GM23338 (cell line): ENCODE data around the gene UGGT2.

Experiments used
- CREB1 ChIP-seq: fragments of 250-450 bp; sonication (Bioruptor Pico); IDR thresholded peaks from 2 replicates; pipeline ENCODE4 v1.5.0; 2020; ENCODE audit warnings: low read depth, mild to moderate bottlenecking, moderate library complexity
- EZH2 ChIP-seq: fragments of 200-600 bp; sonication (generic); IDR thresholded peaks from one replicate; pipeline ENCODE4 v1.8.0; 2017; ENCODE audit warnings: antibody characterized with exemption, mild to moderate bottlenecking, low read depth; ENCODE audit not compliant: unreplicated experiment
- EZH2phosphoT487 ChIP-seq: fragments of 200-600 bp; sonication (generic); IDR thresholded peaks from one replicate; pipeline ENCODE4 v1.8.1; 2018; ENCODE audit warnings: antibody characterized with exemption; ENCODE audit not compliant: unreplicated experiment
- JUNB ChIP-seq: IDR thresholded peaks from one replicate; pipeline ENCODE4 v1.6.1; 2016; ENCODE audit warnings: antibody characterized with exemption; ENCODE audit not compliant: unreplicated experiment
- POLR2AphosphoS5 ChIP-seq: IDR thresholded peaks from 2 replicates; pipeline ENCODE4 v1.6.1; 2016; ENCODE audit warnings: antibody characterized with exemption, low read depth
- ZNF114 ChIP-seq: fragments of 250-450 bp; sonication (Bioruptor Pico); IDR thresholded peaks from 2 replicates; pipeline ENCODE4 v1.5.0; 2020; ENCODE audit warnings: mild to moderate bottlenecking, moderate library complexity
- ZNF331 ChIP-seq: fragments of 250-450 bp; sonication (Bioruptor Pico); IDR thresholded peaks from 2 replicates; pipeline ENCODE4 v1.5.0; 2020; ENCODE audit warnings: low read depth, mild to moderate bottlenecking, moderate library complexity
- TF ChIP-seq, protein P1 (sequence below), 2 experiments: fragments of 200-600 bp in 1 of 2; sonication (generic) in 1 of 2; conservative IDR thresholded peaks; 2 replicates each; pipeline versions ENCODE4 v1.5.1 to v1.6.1; 2016 to 2017; ENCODE audit warnings: antibody characterized with exemption in 2 of 2, low read depth in 2 of 2, mild to moderate bottlenecking in 2 of 2, moderate library complexity in 1 of 2
- TF ChIP-seq, protein P2 (sequence below): IDR thresholded peaks from one replicate; pipeline ENCODE4 v1.6.1; 2018; ENCODE audit warnings: antibody characterized with exemption; ENCODE audit not compliant: unreplicated experiment

DNA sequence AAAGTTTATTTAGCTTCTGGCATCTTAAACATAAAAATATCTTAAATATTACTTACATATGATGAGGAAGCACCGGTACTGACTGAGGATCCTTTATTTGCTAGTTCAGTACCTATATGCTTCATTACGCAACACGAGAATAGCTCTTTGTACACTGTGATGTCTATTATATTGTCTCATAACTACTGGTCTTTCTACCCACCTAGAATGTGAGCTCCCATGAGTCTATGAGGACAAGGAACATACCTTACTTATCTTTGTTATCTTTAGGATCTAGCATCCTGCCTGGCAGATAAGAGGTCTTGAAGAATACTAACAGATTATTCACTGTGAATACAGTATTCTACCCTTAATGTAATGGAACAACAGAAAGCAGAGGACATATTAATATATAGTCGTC, 251.4 kb downstream of the UGGT2 start:
- TF ChIP-seq, protein P1, sequence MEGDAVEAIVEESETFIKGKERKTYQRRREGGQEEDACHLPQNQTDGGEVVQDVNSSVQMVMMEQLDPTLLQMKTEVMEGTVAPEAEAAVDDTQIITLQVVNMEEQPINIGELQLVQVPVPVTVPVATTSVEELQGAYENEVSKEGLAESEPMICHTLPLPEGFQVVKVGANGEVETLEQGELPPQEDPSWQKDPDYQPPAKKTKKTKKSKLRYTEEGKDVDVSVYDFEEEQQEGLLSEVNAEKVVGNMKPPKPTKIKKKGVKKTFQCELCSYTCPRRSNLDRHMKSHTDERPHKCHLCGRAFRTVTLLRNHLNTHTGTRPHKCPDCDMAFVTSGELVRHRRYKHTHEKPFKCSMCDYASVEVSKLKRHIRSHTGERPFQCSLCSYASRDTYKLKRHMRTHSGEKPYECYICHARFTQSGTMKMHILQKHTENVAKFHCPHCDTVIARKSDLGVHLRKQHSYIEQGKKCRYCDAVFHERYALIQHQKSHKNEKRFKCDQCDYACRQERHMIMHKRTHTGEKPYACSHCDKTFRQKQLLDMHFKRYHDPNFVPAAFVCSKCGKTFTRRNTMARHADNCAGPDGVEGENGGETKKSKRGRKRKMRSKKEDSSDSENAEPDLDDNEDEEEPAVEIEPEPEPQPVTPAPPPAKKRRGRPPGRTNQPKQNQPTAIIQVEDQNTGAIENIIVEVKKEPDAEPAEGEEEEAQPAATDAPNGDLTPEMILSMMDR (conservative IDR thresholded peaks at IDR 0.05; ENCODE audit: low read depth in 2 of 2) = no peak
- TF ChIP-seq EZH2 (no peak), POLR2AphosphoS5 (no peak), EZH2phosphoT487 (no peak), ZNF331 (CRISPR knock-in tag) (no peak), ZNF114 (CRISPR knock-in tag) (no peak), CREB1 (CRISPR knock-in tag) (no peak), JUNB (no peak)
- TF ChIP-seq, protein P2, sequence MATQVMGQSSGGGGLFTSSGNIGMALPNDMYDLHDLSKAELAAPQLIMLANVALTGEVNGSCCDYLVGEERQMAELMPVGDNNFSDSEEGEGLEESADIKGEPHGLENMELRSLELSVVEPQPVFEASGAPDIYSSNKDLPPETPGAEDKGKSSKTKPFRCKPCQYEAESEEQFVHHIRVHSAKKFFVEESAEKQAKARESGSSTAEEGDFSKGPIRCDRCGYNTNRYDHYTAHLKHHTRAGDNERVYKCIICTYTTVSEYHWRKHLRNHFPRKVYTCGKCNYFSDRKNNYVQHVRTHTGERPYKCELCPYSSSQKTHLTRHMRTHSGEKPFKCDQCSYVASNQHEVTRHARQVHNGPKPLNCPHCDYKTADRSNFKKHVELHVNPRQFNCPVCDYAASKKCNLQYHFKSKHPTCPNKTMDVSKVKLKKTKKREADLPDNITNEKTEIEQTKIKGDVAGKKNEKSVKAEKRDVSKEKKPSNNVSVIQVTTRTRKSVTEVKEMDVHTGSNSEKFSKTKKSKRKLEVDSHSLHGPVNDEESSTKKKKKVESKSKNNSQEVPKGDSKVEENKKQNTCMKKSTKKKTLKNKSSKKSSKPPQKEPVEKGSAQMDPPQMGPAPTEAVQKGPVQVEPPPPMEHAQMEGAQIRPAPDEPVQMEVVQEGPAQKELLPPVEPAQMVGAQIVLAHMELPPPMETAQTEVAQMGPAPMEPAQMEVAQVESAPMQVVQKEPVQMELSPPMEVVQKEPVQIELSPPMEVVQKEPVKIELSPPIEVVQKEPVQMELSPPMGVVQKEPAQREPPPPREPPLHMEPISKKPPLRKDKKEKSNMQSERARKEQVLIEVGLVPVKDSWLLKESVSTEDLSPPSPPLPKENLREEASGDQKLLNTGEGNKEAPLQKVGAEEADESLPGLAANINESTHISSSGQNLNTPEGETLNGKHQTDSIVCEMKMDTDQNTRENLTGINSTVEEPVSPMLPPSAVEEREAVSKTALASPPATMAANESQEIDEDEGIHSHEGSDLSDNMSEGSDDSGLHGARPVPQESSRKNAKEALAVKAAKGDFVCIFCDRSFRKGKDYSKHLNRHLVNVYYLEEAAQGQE = no peak
